NOMO-1 treated with dmso at 0.1 percent for 144 hours (cell line): Measurements from ENCODE around the gene SLC25A5.
"Not testable (repeated sequence)": the region's sequence is repeated elsewhere in the genome, so short reads cannot be mapped to it uniquely, and the experiment has no call there.

ENCODE experiments used
- DNase-seq: peaks from one replicate; lab custom pipeline; 2025; ENCODE audit not compliant: unreplicated experiment; lab: John Stamatoyannopoulos, UW

SLC25A5 gene

GRCh38 chrX:119475389-119476101 is 7.3 kb downstream of the SLC25A5 start:
- DNase-seq: no peak

- peak; percentile 22 for DNase-seq
These were observed 9.6 kb downstream of the SLC25A5 start for GRCh38 chrX:119477812-119478232.

- DNase-seq: no peak
These were observed 10.3 kb downstream of the SLC25A5 start for GRCh38 chrX:119478504-119478903.

GRCh38 chrX:119479845-119480244 is 11.6 kb downstream of the SLC25A5 start:
- no peak for DNase-seq

- DNase-seq: no peak
These were observed 13.1 kb downstream of the SLC25A5 start for GRCh38 chrX:119481323-119481801.

- no peak for DNase-seq
These were observed 13.8 kb downstream of the SLC25A5 start for GRCh38 chrX:119482041-119482440.

- DNase-seq: peak; percentile 45
These were observed 14.5 kb downstream of the SLC25A5 start for GRCh38 chrX:119482481-119483480.

GRCh38 chrX:119486745-119487144 is 18.5 kb downstream of the SLC25A5 start:
- no peak for DNase-seq

GRCh38 chrX:119487766-119488165 is 19.5 kb downstream of the SLC25A5 start:
- DNase-seq: not testable (repeated sequence)

GRCh38 chrX:119488749-119489148 is 20.5 kb downstream of the SLC25A5 start:
- peak; percentile 28 for DNase-seq

- DNase-seq: no peak
These were observed 21.2 kb downstream of the SLC25A5 start for GRCh38 chrX:119489212-119490074.

GRCh38 chrX:119492463-119492862 is 24.2 kb downstream of the SLC25A5 start:
- no peak for DNase-seq

GRCh38 chrX:119493851-119494495 is 25.7 kb downstream of the SLC25A5 start:
- not testable (repeated sequence) for DNase-seq

- no peak for DNase-seq
These were observed 27.8 kb downstream of the SLC25A5 start for GRCh38 chrX:119495734-119496726.

GRCh38 chrX:119497185-119497584 is 28.9 kb downstream of the SLC25A5 start:
- peak; percentile 11 for DNase-seq

GRCh38 chrX:119500061-119500800 is 32.0 kb downstream of the SLC25A5 start:
- DNase-seq: no peak

- no peak for DNase-seq
These were observed 33.4 kb downstream of the SLC25A5 start for GRCh38 chrX:119501511-119502148.
